Adipose tissue (tissue), 3 donors: ENCODE results near the gene FAM162B. TPM values are rescaled to one million over a fixed set of nuclear protein-coding genes. Genes with fewer than 3 reads are reported as not detected.

Experiments used
- H3K27ac ChIP-seq: one replicate; pipeline ENCODE4 v1.5.1; 2013; ENCODE audit warnings: low read depth, low read length
- WGBS, 3 donors: extraction: QIAGEN DNeasy Blood & Tissue Kit; methylation state at CpG; one replicate each; pipeline ENCODE4 v1.1.7; 2013; 5-methylcytosine and 5-hydroxymethylcytosine counted together
- polyA plus RNA-seq, 3 donors: library from polyadenylated mRNA; stranded (reverse); fragments of 200-250 nt; gene quantifications; one replicate each; pipeline ENCODE4 v1.2.3, GENCODE V29; 2013
- donor health status: healthy with polysubstance abuse.
- donor health status: Bipolar disorder and iron deficiency.
- donor health status: healthy.

Gene FAM162B
- 1 to 10 TPM; 2.4 to 9.9 (median 9.0) TPM for polyA plus RNA-seq

DNA sequence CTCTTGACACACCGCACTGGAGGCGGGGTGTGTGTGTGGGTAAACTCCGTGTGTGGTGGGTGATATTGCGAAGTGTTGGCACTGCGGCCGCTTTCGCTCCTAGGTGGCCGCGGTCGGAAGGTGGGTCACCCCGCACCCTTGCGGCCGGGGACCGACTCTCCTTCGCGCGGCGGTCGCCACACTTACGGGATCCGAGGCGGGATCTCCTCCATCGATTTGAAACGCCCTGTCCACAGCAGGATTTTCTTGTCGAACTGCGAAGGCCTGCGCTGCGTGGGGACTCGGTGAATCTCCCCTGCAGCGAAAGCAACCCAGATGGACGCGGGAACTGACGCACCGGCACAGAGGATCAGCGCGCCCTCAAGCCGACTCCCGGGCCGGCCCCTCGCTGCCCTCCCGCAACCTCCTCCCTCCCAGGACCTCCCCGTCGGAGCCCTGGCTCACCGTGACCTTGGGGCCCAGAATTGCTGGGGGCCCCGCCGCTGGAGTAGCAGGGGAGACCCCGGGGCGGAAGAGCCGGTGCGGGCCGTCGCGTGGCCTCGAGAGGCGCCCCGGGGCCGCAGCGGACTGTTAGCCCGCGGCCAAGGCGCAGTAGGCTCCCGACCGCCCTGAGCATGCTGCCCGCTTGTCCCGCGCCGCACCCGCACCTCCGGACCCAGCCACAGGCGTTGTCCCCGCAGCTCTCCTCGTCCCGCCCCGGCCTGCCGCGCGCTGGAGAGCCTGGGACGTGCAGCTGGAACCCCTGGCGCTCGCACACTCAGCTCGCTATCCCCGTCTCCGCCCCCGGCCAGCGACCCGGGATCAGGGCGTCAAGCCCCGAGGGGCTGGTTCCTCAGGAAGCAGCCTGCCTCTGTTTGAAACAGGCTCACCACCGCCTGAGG is at the start of gene FAM162B:
FAM162B (minus strand) TSS at position 759 of the 881 bp plus-strand sequence; CDS start at position 616, 143 bp downstream.
- H3K27ac ChIP-seq: no peak within 1 kb of the TSS
- 1 to 2% (median 1%) methylated on average over 89 of the region's 89 CpGs for WGBS, 3 donors

DNA sequence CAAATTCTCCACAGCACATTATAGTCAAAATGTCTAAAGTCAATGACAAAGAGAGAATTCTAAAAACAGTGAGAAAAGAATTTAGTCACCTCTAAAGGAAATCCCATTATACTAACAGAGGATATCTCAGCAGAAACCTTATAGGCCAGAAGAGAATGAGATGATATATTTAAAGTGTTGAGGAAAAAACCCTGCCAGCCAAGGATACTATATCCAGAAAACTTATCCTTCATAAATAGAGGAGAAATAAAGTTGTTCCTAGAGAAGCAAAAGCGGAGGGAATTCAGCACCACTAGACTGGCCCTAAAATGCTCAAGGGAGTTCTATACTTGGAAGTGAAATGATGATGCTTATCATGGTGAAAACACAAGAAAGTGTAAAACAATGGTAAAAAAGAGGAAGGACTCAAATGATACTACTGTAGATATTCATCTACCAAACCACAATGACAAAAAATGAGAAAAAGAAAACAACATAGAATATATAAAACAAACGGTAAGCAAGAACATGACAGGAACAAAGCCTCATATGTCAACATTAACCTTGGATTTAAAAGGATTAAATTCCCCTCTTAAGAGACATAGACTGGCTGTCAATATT is 46.6 kb upstream of the FAM162B start:
- 80 to 89% (median 87%) methylated on average over 2 of the region's 2 CpGs for WGBS, 3 donors
- no peak overlapping the region for H3K27ac ChIP-seq

DNA sequence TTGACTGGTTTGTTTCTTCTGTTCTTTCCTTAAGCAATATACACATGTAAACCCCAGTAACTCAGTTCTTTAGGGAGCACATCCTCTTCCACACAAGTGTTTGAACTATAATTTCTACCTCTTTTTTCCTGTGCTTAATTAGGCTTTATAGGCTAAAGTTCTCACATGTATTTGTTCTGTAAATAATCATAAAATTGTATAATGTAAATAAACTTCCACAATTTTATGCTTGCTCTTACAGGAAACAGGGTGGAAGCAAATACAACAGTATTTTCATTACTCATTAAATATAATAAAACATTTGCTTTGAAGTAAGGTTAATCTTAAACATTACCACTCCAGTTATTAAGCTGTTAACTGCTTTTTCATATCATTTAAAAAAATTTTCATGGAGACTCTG is 36.5 kb upstream of the FAM162B start:
- no peak overlapping the region for H3K27ac ChIP-seq

DNA sequence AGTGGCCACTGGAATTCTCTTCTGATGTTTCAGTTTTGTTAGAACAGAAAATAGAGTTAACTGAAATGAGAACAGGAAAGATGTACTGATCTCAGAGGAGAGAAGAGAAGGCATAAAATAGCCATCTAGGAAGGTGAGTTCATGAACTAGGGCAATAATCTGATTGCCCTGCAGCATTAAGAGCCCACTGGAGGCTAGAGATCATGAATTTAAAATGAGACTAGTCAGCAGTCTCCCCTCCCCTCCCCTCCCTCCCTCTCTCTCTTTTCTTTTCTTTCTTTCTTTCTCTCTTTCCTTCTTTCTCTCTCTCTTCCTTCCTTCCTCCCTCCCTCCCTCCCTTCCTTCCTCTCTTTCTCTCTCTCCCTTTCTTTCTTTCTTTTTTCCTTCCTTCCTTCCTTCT is 34.4 kb upstream of the FAM162B start:
- no peak overlapping the region for H3K27ac ChIP-seq

DNA sequence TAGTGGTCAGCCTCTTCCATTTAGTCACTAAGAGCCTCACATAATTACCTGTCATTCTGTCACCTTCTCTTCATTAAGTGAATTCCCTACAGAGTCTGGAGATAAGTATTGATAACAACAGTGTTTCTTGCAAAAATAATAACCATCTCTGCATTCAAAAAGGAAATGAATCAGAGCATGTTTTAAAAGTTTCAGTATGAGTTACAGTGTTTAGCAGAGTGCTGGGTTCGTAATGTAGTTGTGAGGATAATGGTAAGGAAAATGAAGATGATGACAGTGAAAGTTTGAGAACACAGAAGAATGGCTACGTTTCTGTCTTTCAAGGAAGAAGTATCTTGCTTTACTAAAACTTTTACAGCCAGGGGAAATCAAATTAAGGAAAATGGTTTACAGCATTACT is 32.1 kb upstream of the FAM162B start:
- H3K27ac ChIP-seq: no peak overlapping the region
- 51 to 59% (median 57%) methylated on average over 2 of the region's 2 CpGs for WGBS, 3 donors

DNA sequence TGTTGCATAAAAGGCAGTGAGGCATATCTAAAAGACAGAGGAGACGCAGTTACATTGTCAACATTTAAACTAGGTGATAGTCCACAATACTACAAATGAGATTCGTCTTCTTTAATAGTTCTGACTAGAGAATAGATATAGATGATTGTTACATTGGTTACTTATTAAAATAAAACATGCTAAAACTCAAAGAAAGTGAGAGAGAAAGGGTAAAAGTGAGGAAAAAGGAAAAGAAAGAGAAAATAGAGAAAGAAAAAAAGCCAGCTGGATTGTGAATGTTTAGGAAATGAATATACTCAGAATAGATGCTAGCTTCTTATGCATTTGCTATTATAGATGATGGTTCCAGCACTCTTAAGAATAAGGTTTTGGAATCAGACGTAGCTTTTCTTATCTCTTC is 27.7 kb upstream of the FAM162B start:
- no peak overlapping the region for H3K27ac ChIP-seq
- 50 to 80% (median 73%) methylated on average over 3 of the region's 3 CpGs for WGBS, 3 donors

DNA sequence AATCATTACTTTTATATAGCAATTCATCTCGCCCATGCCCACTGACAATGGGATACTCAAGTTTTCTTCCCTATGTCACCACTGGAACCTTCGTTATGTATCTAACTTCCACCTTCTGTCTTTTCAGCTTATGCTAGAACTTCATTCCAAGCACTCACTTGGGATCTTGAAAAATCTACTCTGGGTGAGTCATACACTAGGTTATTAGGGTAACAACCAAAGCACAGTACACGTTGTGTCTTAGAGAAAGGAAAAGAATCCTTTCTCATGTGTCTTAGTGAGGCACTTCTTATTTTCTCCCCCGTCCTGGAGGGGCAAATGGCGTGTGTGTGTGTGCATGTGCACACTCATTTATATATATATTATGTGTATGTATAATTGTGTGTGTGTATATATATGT is 18.3 kb upstream of the FAM162B start:
- WGBS, 3 donors: 70 to 73% (median 71%) methylated on average over 5 of the region's 5 CpGs
- no peak overlapping the region for H3K27ac ChIP-seq

DNA sequence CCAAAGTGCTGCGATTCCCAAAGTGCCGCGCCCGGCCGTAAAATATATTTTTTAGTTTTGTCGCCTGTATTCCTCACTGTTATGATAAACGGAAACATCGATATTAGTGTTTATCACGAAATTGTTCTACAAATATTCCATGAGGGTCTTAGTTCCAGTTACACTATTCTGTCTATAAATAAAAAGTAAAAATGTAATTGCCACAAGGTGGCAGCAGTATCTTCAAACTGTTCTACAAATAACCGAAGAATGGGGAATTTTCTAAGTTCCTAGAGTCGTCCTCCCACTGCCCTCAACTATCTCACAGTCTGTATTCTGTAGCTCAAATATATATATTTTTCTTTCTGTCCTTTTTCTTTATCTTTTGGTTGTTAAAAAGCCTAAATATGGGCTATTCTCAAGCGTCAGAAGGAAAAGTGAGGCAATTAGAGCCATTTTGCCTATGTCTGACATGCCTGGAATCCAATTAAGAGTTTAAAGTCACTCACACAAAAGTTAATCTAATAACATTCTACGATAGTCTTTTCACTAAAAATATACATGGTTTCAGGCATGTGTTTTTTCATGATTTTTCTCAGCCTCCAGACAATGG is 14.2 kb upstream of the FAM162B start:
- no peak overlapping the region for H3K27ac ChIP-seq
- WGBS, 3 donors: 21 to 29% (median 27%) methylated on average over 13 of the region's 13 CpGs

DNA sequence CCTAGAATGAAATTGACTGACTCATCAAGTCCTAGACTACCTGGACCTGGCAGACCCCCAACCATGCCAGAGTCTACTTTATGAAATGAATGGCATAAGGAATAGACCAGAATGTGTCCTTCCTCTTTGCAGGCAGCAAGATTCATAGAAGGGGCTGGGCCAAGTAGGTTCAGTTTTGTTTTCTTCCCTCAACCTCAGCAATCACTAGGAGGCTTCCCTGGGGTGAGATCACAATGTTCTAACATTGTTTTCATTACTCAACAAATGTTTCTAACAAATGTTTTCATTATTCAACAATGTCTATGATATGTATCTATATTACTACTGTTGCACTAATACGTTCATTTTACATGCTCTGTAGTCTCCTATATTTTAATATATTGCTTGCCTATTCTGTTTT is 8.4 kb upstream of the FAM162B start:
- WGBS, 3 donors: 61 to 66% (median 63%) methylated on average over 1 of the region's 1 CpG
- H3K27ac ChIP-seq: no peak overlapping the region

DNA sequence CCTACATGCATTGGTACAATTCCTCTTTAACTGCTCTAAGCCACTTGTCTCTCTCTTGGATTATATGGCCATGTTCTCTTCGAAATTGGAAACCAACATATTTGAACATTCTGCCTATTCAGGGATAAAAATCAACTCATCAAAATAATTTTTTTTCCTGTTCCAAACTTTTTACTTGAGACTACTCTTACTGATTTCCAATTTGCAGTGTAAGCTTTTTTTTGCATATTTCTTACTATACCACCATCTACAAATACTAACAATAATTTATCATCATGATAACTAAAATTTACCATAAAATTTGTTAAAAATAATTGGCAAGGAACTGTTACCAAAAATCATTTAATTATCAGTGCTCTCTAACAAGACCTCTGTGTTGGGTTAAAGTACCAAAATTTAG is 6.9 kb upstream of the FAM162B start:
- no peak overlapping the region for H3K27ac ChIP-seq
- 65 to 87% (median 86%) methylated on average over 1 of the region's 1 CpG for WGBS, 3 donors

DNA sequence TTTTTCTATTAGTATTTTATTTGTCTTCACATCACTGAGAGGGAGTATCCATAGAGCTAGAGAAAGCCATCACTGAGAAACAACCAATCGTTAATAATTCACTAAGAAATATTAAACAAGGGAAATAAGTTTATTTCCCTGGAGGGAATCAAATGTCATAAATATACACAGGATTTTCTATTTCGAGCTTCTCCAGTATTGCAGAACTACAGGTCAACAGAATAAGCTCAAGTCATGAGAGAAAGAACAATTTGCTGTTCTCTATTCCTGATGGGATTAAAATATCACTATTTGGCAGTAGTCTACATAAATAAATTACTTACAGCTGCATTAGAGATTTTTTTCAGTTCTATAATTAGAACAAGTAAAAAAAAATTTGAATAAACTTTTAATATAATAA is 2.2 kb upstream of the FAM162B start:
- no peak overlapping the region for H3K27ac ChIP-seq
- WGBS, 3 donors: 51 to 64% (median 59%) methylated on average over 2 of the region's 2 CpGs

DNA sequence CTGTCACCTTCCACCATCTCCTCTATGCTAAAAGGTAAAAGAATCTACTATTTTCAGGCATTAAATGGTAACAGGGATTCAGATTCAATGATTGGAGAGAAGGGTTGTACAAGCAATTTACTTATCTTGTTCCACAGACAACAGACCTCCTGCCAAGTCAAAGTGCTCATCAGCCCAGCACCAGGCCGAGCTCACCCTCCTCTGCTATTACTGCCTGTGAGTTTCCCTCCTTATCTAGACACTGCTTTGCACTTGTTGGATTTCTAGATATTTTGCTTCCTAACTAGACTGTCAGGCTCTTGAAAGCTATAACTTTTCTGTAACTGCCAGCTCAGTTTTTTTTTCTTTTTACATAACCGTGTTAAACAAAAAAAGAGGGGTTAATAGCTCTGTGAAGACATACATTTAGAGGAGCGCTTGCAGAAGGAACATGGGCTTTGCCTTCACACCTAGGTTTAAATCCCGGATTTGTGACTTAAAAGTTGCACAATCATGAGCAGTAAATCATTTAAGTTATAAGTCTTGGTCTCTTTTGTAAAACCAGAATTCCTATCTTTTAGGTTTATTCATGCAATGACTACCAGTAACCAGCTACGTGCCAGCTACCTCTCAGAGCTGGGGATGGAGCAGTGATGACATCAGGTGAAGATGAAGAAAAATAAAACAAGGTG is 1.1 kb upstream of the FAM162B start:
- WGBS, 3 donors: 67 to 70% (median 69%) methylated on average over 5 of the region's 5 CpGs
- H3K27ac ChIP-seq: no peak overlapping the region

DNA sequence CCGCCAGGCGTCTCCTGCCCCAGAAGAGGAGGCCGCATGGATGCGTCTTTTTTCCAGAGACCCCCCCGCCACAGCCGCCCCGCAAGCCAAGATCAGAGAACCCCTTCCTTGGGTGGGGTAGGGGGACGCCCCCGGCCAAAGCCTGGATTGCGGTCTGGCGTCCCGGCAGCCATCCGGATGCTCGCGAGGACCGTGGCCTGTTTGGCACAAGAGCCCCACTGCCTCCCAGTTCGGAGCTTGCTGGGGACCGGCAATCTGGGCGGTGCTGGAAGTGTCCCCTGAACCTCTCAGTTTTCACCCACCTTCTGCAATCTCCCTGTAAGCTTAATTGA is 924 bp downstream of the FAM162B start:
- WGBS, 3 donors: 29 to 37% (median 34%) methylated on average over 19 of the region's 19 CpGs
- no peak overlapping the region for H3K27ac ChIP-seq

DNA sequence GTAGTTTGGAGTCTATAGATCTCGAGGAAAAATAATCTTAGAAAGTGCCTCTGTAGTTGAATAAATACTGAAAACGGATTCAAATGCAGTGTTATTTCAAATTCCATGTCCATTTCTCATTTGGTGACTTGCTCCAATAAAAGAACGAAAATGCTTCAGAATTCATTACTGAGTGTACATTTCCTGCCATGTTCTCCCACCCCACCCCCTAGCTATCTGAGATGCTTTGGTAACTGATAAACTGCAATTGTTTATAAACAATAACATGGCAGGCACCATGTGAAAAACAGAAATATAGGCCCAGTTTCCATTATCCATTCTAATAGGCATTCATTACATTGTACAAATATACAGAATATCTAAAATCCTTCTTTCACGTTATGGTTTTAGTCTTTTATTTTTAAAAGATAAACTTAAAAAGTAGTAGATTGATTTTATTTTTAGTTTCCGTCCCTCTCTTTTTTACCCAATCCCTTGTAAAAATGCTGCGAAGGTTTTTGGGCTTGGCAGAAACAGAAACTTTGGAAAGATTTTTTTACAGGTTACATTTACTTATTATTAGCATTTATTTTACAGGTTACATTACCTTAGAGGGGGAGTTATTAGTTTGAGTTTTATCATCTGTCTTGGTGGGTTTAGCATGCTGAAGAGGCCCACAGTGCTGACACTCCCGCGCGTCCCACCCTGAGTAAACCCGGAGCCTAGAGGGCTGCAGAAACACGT is 1.5 kb downstream of the FAM162B start:
- no peak overlapping the region for H3K27ac ChIP-seq

DNA sequence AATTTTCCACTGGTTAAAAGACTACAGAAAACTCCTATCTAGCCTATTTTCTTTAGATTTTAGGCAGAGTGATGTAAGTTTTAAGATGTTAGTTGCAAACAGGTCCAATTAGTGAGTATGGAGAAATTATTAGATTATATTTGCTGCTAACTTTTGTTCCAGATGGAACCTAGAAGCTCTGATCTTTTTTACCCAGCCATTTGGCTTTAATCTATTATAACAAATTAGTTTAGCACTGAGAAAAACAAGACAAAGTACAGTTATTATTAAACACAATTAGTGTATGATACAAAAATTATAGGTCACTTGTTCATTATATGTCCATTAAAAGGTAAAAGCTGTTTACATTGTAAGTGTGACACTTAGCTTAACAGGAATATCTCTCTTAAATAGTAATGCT is 2.5 kb downstream of the FAM162B start:
- H3K27ac ChIP-seq: no peak overlapping the region

More for the DNA sequence above, 1.5 kb downstream of the FAM162B start:
- 81 to 84% (median 83%) methylated on average over 11 of the region's 11 CpGs for WGBS, 3 donors

DNA sequence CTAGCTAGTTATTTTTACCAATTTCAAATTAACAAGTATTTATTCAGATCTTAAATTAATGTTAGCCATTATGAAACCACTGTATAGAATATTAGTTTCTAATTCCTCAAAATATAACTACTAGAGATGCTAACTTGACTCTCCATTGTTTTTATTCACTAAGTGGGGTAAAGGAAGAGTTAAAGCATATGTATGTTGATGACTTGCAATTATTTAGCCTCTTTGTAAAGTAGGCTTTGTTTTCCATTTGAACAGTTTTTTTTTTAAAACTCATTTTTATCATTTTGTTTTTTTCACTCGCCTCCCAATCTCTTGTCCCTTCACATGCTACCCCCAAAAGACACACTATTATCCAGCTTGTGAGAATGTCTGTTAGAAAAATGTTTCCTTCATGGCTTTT is 3.3 kb downstream of the FAM162B start:
- H3K27ac ChIP-seq: no peak overlapping the region
- 83 to 95% (median 90%) methylated on average over 1 of the region's 1 CpG for WGBS, 3 donors

DNA sequence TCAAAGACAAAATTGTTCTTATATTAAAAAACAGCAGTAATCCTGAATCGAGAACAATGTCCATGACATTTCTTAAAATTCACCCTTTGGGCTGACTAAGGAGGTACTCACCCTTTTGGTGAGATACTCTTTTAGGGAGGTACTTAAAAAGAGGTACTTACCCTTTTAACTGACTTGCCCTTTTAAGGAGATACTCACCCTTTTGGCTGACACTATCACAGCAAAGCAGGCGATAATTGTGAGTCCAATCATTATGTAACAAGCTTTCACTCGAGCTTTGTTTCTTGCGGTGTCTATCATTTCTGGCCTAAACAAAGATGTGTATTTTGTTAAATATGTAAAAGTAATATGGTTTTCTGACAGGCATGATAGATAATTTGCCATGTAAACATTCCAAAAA is 3.7 kb downstream of the FAM162B start:
- no peak overlapping the region for H3K27ac ChIP-seq
- 64 to 75% (median 66%) methylated on average over 4 of the region's 4 CpGs for WGBS, 3 donors

DNA sequence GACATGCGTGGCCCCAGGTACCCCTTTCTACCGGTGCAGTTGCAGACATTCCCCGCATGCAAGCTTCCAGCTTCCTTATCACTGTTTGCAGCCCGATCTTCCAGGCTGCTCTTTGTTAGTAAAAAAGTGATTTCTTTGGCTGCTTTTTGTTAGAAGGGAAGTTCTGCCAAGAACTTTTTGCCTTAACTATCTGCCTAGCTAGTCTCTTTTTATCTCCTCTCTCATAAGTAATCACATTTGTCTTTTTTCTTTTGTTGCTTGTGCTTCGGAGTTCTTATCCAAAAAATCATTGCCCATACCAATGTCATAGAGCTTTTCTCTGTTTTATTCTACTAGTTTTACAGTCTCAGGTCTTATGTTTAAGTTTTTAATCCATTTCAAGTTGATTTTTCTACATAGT is 20.3 kb downstream of the FAM162B start:
- 70 to 83% (median 78%) methylated on average over 5 of the region's 5 CpGs for WGBS, 3 donors

DNA sequence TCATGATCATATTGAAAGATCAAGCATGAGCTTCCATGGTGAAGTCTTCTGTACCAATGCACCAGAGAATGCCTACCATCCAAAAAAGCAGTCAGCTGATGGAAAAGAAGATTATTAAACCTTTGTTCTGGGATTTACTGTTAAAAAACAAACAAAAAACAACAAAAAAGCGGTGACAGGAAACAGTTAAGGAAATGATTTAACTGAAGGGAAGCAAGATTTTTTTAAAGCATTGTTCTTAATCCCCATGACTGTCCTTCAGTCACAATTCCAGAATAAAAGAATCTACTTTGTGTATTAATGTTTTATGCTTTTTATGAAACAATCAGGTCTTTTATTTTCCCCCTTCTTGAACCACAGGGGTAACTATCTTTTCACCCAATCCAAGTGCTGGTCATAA is 23.9 kb downstream of the FAM162B start:
- 45 to 86% (median 54%) methylated on average over 1 of the region's 1 CpG for WGBS, 3 donors
- H3K27ac ChIP-seq: no peak overlapping the region

More for the DNA sequence above, 20.3 kb downstream of the FAM162B start:
- H3K27ac ChIP-seq: no peak overlapping the region
